Astrocyte (in vitro differentiated cells and primary cell): ENCODE measurements around the gene HMHB1.

Source experiments
- CTCF ChIP-seq: IDR thresholded peaks from 2 replicates; pipeline ENCODE4 v1.5.1; 2011; ENCODE audit warnings: low read depth, mild to moderate bottlenecking, inconsistent platforms, low read length, moderate library complexity; ENCODE audit not compliant: insufficient read depth
- EZH2 ChIP-seq: IDR thresholded peaks from 2 replicates; pipeline ENCODE4 v1.6.1; 2012; ENCODE audit warnings: mild to moderate bottlenecking, low read length, inconsistent platforms; ENCODE audit not compliant: insufficient read depth

GRCh38 chr5:143769026-143769786, 42.8 kb upstream of the HMHB1 start:
- TF ChIP-seq EZH2 (no peak), CTCF (no peak)
